ENCODE measurements around the gene PRSS56.

The PRSS56 gene

GRCh38 chr2:232481322-232482140, 38.7 kb upstream of the PRSS56 start:
- Histone ChIP-seq H3K4me1 (ENCODE audit: control insufficient read depth, insufficient read depth, low read length, poor library complexity, severe bottlenecking) (peaks cover 5% of the 10 kb centered on the region), H3K9me3 (ENCODE audit: control insufficient read depth, low read length) (no peaks in the 10 kb centered on the region), H3K4me3 (ENCODE audit: insufficient read depth, low read depth, low read length, poor library complexity, severe bottlenecking) (no peak overlapping the region), H3K27ac (ENCODE audit: insufficient read depth, low read length, poor library complexity, severe bottlenecking) (no peak overlapping the region), H3K27me3 (replicated peaks; ENCODE audit: control insufficient read depth, insufficient read depth, low read length, poor library complexity, severe bottlenecking) (no peaks in the 10 kb centered on the region), H3K36me3 (ENCODE audit: control insufficient read depth, insufficient read depth, low read length) (no peaks in the 10 kb centered on the region)
- DNase-seq: no peak

- Histone ChIP-seq H3K9me3 (ENCODE audit: control insufficient read depth, low read length) (no peaks in the 10 kb centered on the region), H3K36me3 (ENCODE audit: control insufficient read depth, insufficient read depth, low read length) (no peaks in the 10 kb centered on the region), H3K27me3 (replicated peaks; ENCODE audit: control insufficient read depth, insufficient read depth, low read length, poor library complexity, severe bottlenecking) (no peaks in the 10 kb centered on the region), H3K27ac (ENCODE audit: insufficient read depth, low read length, poor library complexity, severe bottlenecking) (no peak overlapping the region), H3K4me1 (ENCODE audit: control insufficient read depth, insufficient read depth, low read length, poor library complexity, severe bottlenecking) (peaks cover 8% of the 10 kb centered on the region), H3K4me3 (ENCODE audit: insufficient read depth, low read depth, low read length, poor library complexity, severe bottlenecking) (no peak overlapping the region)
- no peak for DNase-seq
Observed at GRCh38 chr2:232482301-232483238, 37.6 kb upstream of the PRSS56 start.

GRCh38 chr2:232483311-232483922, 36.8 kb upstream of the PRSS56 start:
- Histone ChIP-seq H3K36me3 (ENCODE audit: control insufficient read depth, insufficient read depth, low read length) (no peaks in the 10 kb centered on the region), H3K9me3 (ENCODE audit: control insufficient read depth, low read length) (no peaks in the 10 kb centered on the region), H3K27me3 (replicated peaks; ENCODE audit: control insufficient read depth, insufficient read depth, low read length, poor library complexity, severe bottlenecking) (no peaks in the 10 kb centered on the region), H3K4me1 (ENCODE audit: control insufficient read depth, insufficient read depth, low read length, poor library complexity, severe bottlenecking) (peaks cover 8% of the 10 kb centered on the region), H3K27ac (ENCODE audit: insufficient read depth, low read length, poor library complexity, severe bottlenecking) (no peak overlapping the region), H3K4me3 (ENCODE audit: insufficient read depth, low read depth, low read length, poor library complexity, severe bottlenecking) (no peak overlapping the region)
- no peak for DNase-seq

GRCh38 chr2:232483923-232484627, 36.1 kb upstream of the PRSS56 start:
- Histone ChIP-seq H3K9me3 (ENCODE audit: control insufficient read depth, low read length) (no peaks in the 10 kb centered on the region), H3K4me1 (ENCODE audit: control insufficient read depth, insufficient read depth, low read length, poor library complexity, severe bottlenecking) (peaks cover 8% of the 10 kb centered on the region), H3K36me3 (ENCODE audit: control insufficient read depth, insufficient read depth, low read length) (no peaks in the 10 kb centered on the region), H3K27ac (ENCODE audit: insufficient read depth, low read length, poor library complexity, severe bottlenecking) (no peak overlapping the region), H3K4me3 (ENCODE audit: insufficient read depth, low read depth, low read length, poor library complexity, severe bottlenecking) (no peak overlapping the region), H3K27me3 (replicated peaks; ENCODE audit: control insufficient read depth, insufficient read depth, low read length, poor library complexity, severe bottlenecking) (no peaks in the 10 kb centered on the region)
- no peak for DNase-seq

GRCh38 chr2:232484628-232485347, 35.4 kb upstream of the PRSS56 start:
- no peak for DNase-seq
- Histone ChIP-seq H3K4me3 (ENCODE audit: insufficient read depth, low read depth, low read length, poor library complexity, severe bottlenecking) (no peak overlapping the region), H3K27ac (ENCODE audit: insufficient read depth, low read length, poor library complexity, severe bottlenecking) (no peak overlapping the region), H3K27me3 (replicated peaks; ENCODE audit: control insufficient read depth, insufficient read depth, low read length, poor library complexity, severe bottlenecking) (no peaks in the 10 kb centered on the region), H3K36me3 (ENCODE audit: control insufficient read depth, insufficient read depth, low read length) (no peaks in the 10 kb centered on the region), H3K9me3 (ENCODE audit: control insufficient read depth, low read length) (no peaks in the 10 kb centered on the region), H3K4me1 (ENCODE audit: control insufficient read depth, insufficient read depth, low read length, poor library complexity, severe bottlenecking) (peaks cover 8% of the 10 kb centered on the region)

GRCh38 chr2:232485348-232485756, 34.8 kb upstream of the PRSS56 start:
- Histone ChIP-seq H3K9me3 (ENCODE audit: control insufficient read depth, low read length) (no peaks in the 10 kb centered on the region), H3K4me3 (ENCODE audit: insufficient read depth, low read depth, low read length, poor library complexity, severe bottlenecking) (no peak overlapping the region), H3K36me3 (ENCODE audit: control insufficient read depth, insufficient read depth, low read length) (no peaks in the 10 kb centered on the region), H3K4me1 (ENCODE audit: control insufficient read depth, insufficient read depth, low read length, poor library complexity, severe bottlenecking) (peaks cover 8% of the 10 kb centered on the region), H3K27me3 (replicated peaks; ENCODE audit: control insufficient read depth, insufficient read depth, low read length, poor library complexity, severe bottlenecking) (no peaks in the 10 kb centered on the region), H3K27ac (ENCODE audit: insufficient read depth, low read length, poor library complexity, severe bottlenecking) (no peak overlapping the region)
- no peak for DNase-seq

GRCh38 chr2:232485757-232486557, 34.2 kb upstream of the PRSS56 start:
- Histone ChIP-seq H3K36me3 (ENCODE audit: control insufficient read depth, insufficient read depth, low read length) (no peaks in the 10 kb centered on the region), H3K4me3 (ENCODE audit: insufficient read depth, low read depth, low read length, poor library complexity, severe bottlenecking) (no peak overlapping the region), H3K27me3 (replicated peaks; ENCODE audit: control insufficient read depth, insufficient read depth, low read length, poor library complexity, severe bottlenecking) (no peaks in the 10 kb centered on the region), H3K4me1 (ENCODE audit: control insufficient read depth, insufficient read depth, low read length, poor library complexity, severe bottlenecking) (peaks cover 8% of the 10 kb centered on the region), H3K9me3 (ENCODE audit: control insufficient read depth, low read length) (no peaks in the 10 kb centered on the region), H3K27ac (ENCODE audit: insufficient read depth, low read length, poor library complexity, severe bottlenecking) (no peak overlapping the region)
- DNase-seq: no peak

- no peaks in the 10 kb centered on the region for H3K9me3 ChIP-seq (ENCODE audit: control insufficient read depth, low read length)
- peaks cover 8% of the 10 kb centered on the region for H3K4me1 ChIP-seq (ENCODE audit: control insufficient read depth, insufficient read depth, low read length, poor library complexity, severe bottlenecking)
- H3K27me3 ChIP-seq (replicated peaks; ENCODE audit: control insufficient read depth, insufficient read depth, low read length, poor library complexity, severe bottlenecking): no peaks in the 10 kb centered on the region
- no peak overlapping the region for H3K4me3 ChIP-seq (ENCODE audit: insufficient read depth, low read depth, low read length, poor library complexity, severe bottlenecking)
- no peak for DNase-seq
- no peak overlapping the region for H3K27ac ChIP-seq (ENCODE audit: insufficient read depth, low read length, poor library complexity, severe bottlenecking)
- no peaks in the 10 kb centered on the region for H3K36me3 ChIP-seq (ENCODE audit: control insufficient read depth, insufficient read depth, low read length)
Observed at GRCh38 chr2:232486558-232487384, 33.4 kb upstream of the PRSS56 start.

All from effector memory CD4-positive, alpha-beta T cell (primary cell).